ENCODE measurements around the gene MYPN.
"Not testable (repeated sequence)": the region's sequence is repeated elsewhere in the genome, so short reads cannot be mapped to it uniquely, and the experiment has no call there.

The MYPN gene

GRCh38 chr10:68179016-68179415 lies 69.7 kb downstream of the MYPN start:
- no peak for DNase-seq

- DNase-seq = no peak
These were observed 71.2 kb downstream of the MYPN start for GRCh38 chr10:68180490-68180889.

GRCh38 chr10:68184546-68184945 lies 75.3 kb downstream of the MYPN start:
- DNase-seq = no peak

- no peak for DNase-seq
These were observed 75.8 kb downstream of the MYPN start for GRCh38 chr10:68185085-68185484.

GRCh38 chr10:68188835-68189234 lies 79.5 kb downstream of the MYPN start:
- no peak for DNase-seq

- no peak for DNase-seq
These were observed 82.8 kb downstream of the MYPN start for GRCh38 chr10:68192113-68192512.

GRCh38 chr10:68194290-68194689 lies 85.0 kb downstream of the MYPN start:
- DNase-seq = no peak

GRCh38 chr10:68195776-68196175 lies 86.5 kb downstream of the MYPN start:
- DNase-seq = not testable (repeated sequence)

- no peak for DNase-seq
These were observed 87.4 kb downstream of the MYPN start for GRCh38 chr10:68196701-68197100.

GRCh38 chr10:68202960-68203353 lies 93.7 kb downstream of the MYPN start:
- DNase-seq = no peak

GRCh38 chr10:68208424-68209042 lies 99.2 kb downstream of the MYPN start:
- no peak for DNase-seq

- DNase-seq = no peak
These were observed 102.4 kb downstream of the MYPN start for GRCh38 chr10:68211669-68212068.

- no peak for DNase-seq
These were observed 103.5 kb downstream of the MYPN start for GRCh38 chr10:68212721-68213352.

GRCh38 chr10:68218786-68219185 lies 109.5 kb downstream of the MYPN start:
- DNase-seq = no peak

GRCh38 chr10:68221196-68221595 lies 111.9 kb downstream of the MYPN start:
- DNase-seq = no peak

- DNase-seq = no peak
These were observed 113.1 kb downstream of the MYPN start for GRCh38 chr10:68222391-68222790.

GRCh38 chr10:68223535-68224165 lies 114.4 kb downstream of the MYPN start:
- DNase-seq = no peak

- DNase-seq = no peak
These were observed 115.5 kb downstream of the MYPN start for GRCh38 chr10:68224810-68225209.

- no peak for DNase-seq
These were observed 121.0 kb downstream of the MYPN start for GRCh38 chr10:68230268-68230667.

GRCh38 chr10:68231106-68231816 lies 122.0 kb downstream of the MYPN start:
- DNase-seq = peak; percentile 22

GRCh38 chr10:68231817-68232251 lies 122.5 kb downstream of the MYPN start, which contains the start of gene ATOH7:
Gene ATOH7, minus strand, starts transcription at chr10:68232113. Its CDS starts 436 bp downstream, at chr10:68231677.
- no peak for DNase-seq

- no peak for DNase-seq
These were observed 123.8 kb downstream of the MYPN start for GRCh38 chr10:68233046-68233445.

GRCh38 chr10:68235111-68235510 lies 125.8 kb downstream of the MYPN start:
- DNase-seq = no peak

GRCh38 chr10:68235581-68235980 lies 126.3 kb downstream of the MYPN start:
- no peak for DNase-seq
